Uterus (tissue), 2 donors: Measurements from ENCODE around the gene TGFB1.

ENCODE experiments used
- POLR2A ChIP-seq, 2 donors: fragments of 450-650 bp; IDR thresholded peaks; one replicate each; pipeline ENCODE4 v1.6.1; 2016; ENCODE audit warnings: antibody characterized with exemption in 2 of 2, mild to moderate bottlenecking in 1 of 2, moderate library complexity in 1 of 2
- TF ChIP-seq, protein P1 (sequence below), 4 experiments: fragments of 200-600 bp in 2 of 4; fragments of 450-650 bp in 2 of 4; sonication (generic) in 2 of 4; IDR thresholded peaks; one replicate each; pipeline ENCODE4 v1.5.1; 2016 to 2019; ENCODE audit warnings: antibody characterized with exemption in 4 of 4, mild to moderate bottlenecking in 2 of 4, moderate library complexity in 1 of 4

DNA sequence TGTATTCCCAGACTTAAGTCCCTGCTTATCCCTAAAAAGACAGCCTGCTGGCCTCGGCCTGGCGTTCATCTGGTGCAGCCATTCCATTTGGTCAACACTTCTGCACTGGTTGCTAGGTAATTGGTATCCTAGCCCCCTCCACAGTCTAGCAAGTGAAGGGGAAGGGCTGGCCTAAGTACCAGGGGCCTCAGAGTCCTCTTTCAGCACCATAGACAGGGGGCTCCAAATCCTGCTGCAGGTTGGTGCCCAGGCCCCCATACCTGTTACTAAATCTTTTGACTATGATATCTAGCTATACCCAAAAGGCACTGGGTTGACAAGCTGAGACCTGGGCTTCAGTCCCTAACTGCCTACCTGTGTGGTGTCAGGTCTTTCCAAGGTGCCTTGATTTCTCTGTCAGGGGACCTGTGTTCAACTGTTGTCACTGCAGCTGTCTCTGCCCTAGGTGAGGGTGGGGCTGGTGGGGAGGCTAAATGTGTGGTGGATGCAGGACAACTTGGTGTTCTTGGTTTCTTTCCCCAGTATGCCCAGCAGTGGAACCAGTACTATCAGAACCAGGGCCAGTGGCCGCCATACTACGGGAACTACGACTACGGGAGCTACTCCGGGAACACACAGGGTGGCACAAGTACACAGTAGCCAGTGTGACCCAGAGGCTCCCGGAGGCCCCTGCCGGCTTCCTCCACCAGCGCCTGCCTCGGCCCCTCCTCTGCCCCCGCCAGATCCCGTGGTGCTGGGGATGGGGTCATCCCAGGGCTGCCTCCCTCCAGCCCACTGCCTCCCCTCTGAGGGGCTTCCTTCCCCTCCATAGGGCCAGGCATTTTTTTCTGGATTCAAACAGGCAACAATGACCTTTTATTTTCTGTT is 47.6 kb downstream of the TGFB1 start:
- TF ChIP-seq, protein P1, sequence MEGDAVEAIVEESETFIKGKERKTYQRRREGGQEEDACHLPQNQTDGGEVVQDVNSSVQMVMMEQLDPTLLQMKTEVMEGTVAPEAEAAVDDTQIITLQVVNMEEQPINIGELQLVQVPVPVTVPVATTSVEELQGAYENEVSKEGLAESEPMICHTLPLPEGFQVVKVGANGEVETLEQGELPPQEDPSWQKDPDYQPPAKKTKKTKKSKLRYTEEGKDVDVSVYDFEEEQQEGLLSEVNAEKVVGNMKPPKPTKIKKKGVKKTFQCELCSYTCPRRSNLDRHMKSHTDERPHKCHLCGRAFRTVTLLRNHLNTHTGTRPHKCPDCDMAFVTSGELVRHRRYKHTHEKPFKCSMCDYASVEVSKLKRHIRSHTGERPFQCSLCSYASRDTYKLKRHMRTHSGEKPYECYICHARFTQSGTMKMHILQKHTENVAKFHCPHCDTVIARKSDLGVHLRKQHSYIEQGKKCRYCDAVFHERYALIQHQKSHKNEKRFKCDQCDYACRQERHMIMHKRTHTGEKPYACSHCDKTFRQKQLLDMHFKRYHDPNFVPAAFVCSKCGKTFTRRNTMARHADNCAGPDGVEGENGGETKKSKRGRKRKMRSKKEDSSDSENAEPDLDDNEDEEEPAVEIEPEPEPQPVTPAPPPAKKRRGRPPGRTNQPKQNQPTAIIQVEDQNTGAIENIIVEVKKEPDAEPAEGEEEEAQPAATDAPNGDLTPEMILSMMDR (IDR thresholded peaks at IDR 0.05): no peak
- no peak for TF ChIP-seq POLR2A (IDR thresholded peaks at IDR 0.05)
